ENCODE results near the gene MYO5A.

DNA sequence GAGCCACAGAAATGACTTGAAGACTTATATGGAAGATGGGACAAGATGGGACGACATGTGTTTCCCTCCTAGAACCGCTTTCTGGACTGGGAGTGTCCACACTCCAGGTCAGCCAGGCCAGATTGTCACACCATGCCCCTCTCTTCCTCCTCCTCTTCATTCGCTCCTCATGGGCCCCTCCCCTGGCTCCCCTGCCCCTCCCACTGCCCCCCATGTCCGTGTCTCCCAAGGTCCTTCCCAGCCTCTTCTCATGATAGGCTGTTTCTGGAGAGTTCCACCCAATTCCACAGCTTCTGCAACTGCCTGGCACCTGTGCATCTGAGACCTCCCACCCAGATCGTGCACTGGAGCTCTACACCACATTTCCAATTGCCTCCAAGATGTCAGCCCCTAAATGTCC, 239.7 kb downstream of the MYO5A start:
- TF ChIP-seq, protein P1, sequence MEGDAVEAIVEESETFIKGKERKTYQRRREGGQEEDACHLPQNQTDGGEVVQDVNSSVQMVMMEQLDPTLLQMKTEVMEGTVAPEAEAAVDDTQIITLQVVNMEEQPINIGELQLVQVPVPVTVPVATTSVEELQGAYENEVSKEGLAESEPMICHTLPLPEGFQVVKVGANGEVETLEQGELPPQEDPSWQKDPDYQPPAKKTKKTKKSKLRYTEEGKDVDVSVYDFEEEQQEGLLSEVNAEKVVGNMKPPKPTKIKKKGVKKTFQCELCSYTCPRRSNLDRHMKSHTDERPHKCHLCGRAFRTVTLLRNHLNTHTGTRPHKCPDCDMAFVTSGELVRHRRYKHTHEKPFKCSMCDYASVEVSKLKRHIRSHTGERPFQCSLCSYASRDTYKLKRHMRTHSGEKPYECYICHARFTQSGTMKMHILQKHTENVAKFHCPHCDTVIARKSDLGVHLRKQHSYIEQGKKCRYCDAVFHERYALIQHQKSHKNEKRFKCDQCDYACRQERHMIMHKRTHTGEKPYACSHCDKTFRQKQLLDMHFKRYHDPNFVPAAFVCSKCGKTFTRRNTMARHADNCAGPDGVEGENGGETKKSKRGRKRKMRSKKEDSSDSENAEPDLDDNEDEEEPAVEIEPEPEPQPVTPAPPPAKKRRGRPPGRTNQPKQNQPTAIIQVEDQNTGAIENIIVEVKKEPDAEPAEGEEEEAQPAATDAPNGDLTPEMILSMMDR (IDR thresholded peaks at IDR 0.05; ENCODE audit: low read length) = no peak
- TF ChIP-seq EZH2 (IDR thresholded peaks at IDR 0.05; ENCODE audit: borderline replicate concordance, low read length) = no peak
